ENCODE results near the gene STX4.

GRCh38 chr16:31031276-31031675, 2.1 kb upstream of the STX4 start:
- TF ChIP-seq CTCF (IDR thresholded peaks at IDR 0.05) (no peak), POLR2A (IDR thresholded peaks at IDR 0.05) (no peak)
